ENCODE data around the gene NIFK.
A peak's percentile ranks its signal among the peaks of the same experiment; 100 is the strongest.
"Not testable (repeated sequence)": the region's sequence is repeated elsewhere in the genome, so short reads cannot be mapped to it uniquely, and the experiment has no call there.

Gene NIFK

DNA sequence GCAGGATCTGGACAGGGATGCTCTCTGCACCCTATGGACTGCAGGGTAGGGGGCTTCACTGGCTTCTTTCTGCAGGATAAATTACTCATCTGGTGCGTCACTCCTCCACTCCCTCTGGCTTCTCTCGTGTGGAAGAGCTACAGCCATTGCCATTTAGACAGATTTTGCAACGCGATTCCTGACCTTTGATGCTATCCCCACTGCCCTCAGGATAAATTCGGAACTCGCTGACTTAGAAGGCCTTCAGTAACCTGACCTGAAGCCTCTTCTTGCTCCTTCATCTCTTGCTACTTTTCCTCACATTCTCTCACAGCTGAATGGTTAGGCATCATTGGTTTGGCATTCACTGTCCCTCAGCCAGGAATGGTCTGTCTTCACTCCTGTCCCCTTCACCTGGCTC, 5.3 kb downstream of the NIFK start:
- no peak for DNase-seq

DNA sequence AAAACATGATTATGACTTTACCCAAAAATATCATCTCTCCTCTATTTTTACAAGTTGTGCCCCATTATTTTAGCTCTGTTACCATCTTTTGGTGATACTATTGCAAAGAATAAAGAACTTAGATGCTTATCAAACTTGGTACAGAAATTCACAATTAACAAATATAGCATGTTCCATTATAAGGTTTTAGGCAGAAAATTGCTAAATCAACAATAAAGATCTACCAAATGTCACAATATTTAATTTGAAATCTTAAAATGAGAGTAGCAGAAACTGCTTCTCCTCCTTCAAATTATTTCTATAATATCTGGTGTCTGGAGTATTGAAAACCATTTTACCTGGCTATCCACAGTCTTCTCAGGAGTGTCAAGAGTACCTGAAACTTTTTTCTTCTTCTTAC, 8.7 kb downstream of the NIFK start:
- no peak for DNase-seq

DNA sequence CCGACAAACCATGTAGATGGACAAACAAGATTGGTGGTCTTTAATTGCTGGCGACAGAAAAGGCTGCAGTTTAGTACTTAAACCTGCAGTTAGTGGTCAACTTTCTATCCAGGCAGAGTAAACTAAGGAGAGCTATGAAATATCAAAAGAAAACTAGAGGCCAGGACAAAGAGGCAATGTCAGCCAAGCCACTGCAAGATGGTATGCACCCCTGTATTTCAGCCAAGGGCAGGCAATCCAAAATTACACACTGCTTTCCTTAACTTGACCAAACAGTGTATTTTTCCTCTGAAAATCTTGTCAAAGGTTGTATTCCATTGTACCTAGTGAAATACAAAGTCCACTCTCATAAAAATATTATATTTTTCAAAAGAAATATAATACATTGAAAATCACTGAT, 9.3 kb downstream of the NIFK start:
- DNase-seq, result no peak

DNA sequence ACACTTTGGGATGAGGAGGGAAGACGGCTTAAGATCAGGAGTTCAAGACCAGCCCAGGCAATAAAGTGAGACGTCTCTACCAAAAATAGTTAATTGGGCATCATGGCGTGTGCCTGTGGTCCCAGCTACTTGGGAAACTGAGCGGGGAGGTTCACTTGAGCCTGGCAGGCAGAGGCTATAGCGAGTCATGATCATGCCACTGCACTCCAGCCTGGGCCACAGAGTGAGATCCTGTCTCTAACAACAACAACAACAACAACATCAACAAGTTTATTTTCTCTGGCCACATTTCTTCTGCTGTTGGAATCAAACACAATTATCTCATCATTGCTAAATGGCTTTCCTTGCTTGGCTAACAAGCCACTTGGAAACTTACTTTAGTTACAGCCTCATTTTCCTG, 13.4 kb downstream of the NIFK start:
- no peak for DNase-seq

DNA sequence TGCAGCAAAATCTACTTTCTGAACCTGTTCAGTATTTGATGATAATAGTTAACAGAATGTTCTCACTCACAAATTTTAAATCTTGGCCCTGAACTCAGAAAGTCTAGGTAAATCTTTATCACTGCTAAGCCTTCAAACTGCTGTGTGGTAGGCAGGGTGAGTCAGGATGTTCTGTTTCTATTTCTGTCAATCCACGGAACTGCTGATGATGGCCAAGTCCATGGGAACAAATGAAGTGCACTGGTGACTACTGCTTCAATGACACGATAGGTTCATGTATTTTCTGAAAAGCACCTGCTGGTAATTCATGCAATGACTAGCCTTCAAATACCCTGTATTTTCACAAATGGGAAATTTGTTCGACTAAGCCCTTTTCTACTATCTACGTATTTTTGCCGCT, 14.2 kb downstream of the NIFK start:
- no peak for DNase-seq

DNA sequence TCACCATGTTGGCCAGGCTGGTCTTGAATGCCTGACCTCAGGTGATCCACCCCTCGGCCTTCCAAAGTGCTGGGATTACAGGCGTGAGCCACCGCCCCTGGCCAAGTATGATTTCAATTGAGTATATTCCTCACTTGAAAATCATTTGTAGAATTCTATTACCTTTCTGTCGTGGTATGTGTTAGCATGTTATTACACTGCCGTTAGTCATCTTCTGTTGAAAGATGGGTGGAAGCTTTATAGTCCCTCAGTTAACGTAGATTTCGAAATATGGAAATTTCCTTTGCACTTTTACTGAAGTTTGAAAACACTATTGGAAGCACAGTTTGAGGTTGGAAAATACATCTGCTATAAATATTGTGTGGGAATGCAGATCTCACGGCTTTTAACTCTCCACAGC, 14.7 kb downstream of the NIFK start:
- no peak for DNase-seq

DNA sequence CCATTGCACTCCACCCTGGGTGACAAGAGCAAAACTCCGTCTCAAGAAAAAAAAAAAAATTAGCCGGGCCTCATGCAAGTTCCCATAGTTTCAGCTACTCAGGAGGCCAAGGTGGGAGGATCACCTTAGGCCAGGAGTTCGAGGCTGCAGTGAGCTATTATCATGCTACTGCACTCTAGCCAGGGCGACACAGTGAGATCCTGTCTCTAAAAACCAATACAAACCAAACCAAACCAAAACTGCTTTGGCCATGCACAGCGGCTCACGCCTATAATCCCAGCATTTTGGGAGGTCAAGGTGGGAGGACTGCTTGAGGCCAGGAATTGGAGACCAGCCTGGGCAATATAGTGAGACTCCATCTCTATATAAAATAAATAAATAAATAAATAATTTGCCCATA, 19.1 kb downstream of the NIFK start:
- DNase-seq, result no peak

DNA sequence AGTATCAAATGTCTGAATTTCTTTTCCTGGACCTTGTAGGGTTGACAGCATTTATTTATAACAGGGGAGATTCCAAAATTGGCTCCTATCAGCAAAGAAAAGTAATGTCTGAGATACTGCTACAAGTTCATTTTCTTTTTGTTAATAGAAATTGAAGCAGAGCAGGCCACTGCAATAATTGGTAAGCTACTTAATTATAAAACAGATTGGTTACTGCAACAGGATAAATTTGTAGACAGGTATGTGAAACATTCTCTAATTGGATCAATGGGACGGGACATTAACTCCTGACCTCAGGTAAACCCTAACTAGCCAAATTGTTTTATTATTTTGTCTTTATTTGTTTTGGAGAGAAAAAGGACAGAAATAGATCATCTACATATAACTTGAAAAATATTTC, 20.5 kb downstream of the NIFK start:
- no peak for DNase-seq

DNA sequence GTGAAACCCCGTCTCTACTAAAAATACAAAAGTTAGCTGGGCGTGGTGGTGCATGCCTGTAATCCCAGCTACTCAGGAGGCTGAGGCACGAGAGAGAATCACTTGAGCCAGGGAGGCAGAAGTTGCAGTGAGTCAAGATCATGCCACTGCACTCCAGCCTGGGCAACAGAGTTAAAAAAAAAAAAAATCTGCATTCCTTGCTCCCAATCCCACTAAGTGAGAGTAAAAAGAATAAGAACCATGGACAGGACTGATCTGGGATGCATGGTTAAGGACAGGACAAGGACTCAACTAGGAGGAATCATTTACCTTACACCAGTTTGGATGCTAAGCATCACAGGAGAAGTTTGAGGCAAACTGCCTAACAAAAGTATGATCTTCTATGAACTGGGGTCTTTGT, 25.2 kb downstream of the NIFK start:
- not testable (repeated sequence) for DNase-seq

DNA sequence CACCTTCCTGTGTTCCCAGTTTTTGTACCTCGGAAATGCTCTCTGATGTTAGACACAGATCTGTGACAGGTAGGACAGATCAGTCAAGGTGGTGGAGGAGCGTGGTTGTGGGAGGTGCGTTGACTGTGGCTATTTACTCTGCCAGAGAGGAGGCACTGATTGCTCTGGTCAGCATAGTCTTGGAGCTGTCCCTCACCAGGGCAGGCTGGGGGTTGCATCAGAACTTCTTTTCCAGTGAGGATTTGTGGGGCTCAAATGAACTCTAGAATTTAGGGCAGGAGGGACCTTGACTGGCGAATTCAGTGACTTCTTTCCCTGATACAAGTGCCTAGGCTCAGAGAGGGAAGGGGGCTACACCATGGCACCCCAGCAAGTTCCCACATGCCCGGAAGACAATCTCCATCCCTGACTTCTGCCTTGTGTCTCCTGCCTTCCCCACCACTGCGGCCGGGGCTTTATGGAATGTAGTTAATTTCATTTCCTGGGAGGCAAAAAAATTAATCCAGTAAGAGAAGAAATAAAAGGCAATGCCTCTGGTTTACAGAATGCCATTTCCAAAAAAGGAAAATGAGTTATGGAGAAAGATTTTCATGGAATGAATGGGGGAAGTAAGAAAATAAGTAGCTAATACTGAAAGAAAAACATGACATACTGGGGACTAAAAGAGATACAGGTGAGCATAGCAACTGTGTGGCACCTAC, 26.1 kb downstream of the NIFK start:
- no peak for DNase-seq

DNA sequence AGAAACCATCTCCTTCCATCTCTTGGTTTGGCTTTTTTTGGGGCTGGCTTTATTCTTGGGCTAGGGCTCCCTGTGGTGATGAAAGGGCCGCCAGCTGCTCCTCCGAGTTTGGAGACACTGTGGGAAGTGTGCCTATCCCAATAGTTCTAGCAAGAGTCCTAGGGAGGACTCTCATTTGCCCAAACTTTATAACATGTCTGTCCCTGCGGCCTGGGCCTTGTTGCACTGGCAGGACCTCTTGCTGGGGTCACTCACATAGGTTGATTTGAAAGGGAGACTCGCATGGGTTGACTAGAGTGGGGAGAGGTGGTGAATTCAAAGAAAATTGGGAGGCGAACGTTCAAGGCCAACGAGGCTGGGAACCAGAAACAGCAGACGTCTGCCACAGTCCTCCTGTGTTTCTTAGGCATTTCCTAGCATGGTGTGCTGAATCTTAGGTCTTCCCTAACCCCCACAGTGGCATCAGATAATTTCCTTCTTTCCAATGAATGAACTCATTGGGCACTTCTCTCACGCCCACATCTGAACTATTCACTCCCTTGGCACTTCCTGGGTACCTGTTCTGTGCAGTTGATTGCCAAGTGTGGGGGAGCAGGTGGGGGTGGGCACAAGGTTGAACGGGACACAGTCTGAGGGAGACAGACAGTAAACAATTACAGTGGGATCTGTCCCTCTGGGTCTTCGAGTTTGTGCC, 26.8 kb downstream of the NIFK start:
- DNase-seq, result no peak

DNA sequence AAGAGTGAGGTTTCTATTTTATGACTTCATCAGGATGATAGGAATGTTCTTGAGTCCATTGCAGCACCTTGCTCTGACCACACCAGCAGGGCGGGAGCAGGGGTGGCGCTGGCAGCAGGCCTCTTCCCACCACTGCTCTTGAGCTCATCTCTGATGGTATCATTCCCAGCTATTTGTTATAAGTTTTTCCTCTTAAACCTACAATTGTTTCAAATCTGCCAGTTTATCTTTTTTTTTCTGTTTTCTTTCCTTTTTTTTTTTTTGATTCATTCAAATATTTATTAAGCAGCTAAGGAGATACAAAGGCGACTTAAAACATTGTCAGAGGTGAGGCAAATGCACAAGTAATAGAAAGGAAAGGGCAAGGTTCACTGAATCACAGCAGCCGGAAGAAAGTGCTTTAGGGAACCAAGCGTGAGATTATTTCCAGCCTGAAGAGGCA, 28.7 kb downstream of the NIFK start:
- DNase-seq, result no peak

DNA sequence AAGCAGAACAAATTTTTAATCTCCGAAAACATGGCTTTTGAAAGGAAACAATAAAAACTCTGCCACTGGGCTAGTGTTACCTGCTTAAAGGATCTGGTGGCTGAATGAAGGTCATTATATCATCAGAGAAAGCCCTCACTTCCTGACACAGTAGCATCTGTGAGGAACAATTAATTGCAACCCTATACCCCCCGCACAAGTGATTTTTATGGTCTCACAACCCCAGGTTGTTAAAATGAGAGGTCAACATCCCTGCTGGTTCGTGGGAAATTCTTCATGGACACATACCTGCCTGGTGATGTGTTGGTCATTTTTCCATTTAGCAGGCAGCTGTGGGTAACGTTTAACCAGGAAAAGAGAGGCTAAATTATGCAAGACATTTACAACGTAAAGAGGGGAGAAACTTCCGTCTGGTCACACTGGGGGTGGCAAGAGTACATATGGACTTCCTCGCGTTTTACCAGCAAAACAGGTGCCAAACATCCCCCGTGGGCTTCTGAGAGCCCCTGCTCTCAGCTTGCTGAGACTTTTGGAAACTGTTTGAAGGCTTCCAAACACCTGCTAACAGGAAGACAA, 29.2 kb downstream of the NIFK start:
- DNase-seq, result no peak

DNA sequence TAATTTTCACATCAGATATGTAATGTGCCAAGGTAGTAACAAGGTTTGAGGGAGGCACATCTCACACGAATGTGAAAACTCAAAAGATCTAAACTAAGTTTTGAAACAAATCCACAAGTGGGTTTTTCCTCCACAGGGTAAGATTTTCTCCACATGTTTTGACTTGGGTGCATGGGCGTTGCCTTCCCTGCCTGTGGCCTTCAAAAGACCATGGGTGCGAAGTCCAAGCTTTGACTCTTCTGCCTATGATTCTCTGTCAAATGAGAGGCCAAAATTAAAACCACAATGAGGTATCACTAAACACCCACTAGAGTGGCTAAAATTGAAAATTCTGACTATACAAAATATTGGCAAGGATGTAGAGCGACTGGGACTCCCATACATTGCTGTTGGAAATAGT, 30.7 kb downstream of the NIFK start:
- DNase-seq, result no peak

DNA sequence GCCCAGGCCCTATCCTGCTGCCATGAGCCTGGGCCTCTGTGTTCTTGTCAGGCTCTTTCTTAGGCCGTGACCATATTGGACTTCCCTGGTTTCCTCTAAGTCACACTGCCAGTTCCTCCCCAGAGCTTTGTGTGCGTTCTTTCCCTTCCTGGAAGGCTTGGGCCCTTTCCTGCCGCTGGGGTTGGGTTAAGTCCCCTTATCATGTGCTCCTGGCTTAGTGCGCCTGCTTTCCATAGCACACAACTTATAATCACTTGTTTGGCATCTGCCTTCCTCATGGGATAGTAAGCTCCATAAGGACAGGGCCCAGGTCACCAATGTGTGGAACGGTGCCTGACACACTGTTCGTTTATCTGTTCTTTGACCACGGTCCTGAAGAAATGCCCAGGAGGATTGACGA, 31.3 kb downstream of the NIFK start:
- no peak for DNase-seq

DNA sequence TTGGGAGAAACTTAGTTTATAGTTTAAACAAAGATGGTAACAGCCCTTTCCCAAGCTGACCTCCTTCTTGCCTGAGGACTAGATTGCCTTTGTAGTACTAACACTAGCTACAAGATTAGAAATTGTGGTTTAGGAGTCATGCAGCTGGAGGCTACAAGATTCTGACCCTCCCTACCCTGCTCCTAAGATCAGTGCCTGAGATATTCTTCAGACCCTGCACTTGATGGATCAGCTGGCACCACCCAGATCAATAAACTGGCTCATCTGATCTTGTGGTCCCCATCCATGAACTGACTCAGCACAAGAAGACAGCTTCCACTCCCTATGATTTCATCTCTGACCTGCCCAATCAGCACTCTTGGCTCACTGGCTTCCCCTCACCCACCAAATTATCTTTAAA, 34.9 kb downstream of the NIFK start:
- not testable (repeated sequence) for DNase-seq

DNA sequence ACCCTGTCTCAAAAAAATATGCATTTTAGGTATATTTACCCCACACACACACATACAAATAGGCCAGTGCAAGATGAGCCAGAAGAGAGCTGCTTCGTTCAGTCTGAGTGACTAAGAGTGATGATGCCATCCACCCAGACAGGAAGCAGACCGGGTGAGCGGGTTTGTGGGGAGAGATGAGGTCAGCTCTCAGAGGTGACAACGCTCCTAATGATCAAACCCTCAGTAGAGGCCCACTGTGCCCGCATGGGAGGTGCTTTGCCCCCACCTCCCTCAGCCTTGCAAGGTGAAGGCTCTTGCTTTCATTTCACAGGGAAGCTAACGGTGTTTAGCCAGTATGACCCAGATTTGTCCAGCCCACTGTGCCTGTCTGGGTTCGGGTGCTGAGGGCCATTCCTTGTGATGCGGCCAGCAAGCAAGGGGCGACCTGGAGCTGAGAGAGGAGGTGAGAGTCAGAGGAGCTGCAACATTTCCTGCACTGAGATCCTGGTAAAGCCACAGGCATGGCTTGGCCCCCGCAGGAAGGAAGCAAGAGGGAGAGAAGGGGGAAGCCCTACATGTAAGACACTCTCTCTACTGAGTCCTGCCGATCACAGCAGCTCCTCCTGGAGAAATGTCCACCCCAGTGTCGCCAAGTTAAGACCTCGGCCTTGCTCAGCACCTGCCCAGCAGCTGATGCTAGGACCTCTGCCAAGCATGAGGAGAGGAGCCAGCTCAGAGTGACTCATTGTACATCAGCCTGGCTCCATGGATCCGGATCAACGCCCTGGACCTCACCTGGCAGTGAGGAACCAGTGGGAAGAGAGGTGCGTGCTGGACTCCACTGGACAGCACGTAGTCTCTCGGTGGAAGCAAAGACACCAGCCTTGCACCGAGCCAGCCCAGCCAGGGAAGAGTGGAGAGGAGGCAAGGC, 37.0 kb downstream of the NIFK start:
- DNase-seq, result peak; percentile 64

DNA sequence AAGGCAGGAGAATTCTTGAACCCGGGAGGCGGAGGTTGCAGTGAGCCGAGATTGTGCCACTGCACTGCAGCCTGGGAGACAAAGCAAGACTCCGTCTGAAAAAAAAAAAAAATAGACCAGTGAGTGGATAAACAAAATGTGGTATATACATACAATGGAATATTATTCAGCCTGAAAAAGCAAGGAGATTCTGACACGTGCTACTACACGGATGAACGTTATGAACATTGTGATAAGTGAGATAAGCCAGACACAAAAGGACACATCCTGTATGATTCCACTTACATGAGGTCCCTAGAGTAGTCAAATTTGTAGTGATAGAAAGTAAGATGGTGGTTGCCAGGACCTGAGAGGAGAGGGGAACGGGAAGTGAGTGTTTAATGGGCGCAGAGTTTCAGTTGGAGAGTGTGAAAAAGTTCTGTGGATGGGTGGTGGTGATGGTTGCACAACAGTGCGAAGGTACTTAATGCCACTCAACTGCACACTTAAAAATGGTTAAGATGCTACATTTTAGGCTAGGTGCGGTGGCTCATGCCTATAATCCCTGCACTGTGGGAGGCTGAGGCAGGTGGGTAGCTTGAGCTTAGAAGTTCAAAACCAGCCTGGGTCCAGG, 38.3 kb downstream of the NIFK start:
- DNase-seq, result no peak

DNA sequence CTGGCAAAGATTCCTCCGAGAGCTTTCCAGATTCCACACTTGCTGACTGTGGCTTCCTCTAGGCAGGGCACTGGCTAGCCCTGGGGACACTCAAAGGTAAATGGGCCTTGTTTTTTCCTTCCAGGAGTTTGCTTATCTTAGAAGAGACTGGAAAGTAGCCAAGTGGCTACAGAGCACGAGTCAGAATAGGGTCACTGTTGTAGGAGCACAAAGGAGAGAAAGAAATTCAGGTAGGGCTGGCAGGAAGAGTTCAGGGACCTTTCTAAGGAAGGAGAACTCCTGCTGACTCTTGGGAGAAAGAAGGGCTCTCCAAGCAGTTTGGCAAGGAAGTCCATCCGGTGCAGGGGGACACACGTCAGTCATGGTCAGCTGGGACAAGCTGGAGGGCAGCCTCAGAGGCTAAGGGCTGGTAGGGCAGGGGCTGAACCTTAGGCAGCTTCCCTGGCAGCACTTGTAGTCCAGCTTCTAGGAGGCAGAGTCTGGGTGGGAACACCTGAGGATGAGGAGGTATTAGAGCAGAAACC, 39.5 kb downstream of the NIFK start:
- no peak for DNase-seq

DNA sequence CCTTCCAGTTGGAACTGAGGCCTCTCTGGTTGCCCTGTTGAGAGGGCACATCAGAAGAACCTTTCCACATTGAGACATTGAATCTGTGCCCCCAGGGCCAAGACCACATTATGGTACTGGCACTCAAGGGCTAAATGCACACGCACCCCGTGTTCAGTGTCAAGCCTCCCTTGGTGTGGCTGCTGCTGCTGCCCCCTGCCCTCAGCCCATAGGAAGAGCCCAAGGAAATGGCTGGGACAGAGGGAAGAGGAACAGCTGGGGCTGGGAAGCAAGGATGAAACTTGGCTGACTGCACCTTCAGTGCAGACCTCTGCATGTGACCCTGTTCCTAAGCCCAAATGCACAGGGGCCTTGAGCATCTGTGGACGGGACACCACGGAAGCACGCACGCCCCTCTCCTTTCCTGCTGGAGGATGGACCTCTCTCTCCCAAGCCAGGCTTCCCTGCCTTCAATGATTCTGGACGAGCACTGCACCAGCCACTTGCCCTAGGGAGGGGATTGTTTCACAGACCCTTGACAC, 40.2 kb downstream of the NIFK start:
- no peak for DNase-seq

DNA sequence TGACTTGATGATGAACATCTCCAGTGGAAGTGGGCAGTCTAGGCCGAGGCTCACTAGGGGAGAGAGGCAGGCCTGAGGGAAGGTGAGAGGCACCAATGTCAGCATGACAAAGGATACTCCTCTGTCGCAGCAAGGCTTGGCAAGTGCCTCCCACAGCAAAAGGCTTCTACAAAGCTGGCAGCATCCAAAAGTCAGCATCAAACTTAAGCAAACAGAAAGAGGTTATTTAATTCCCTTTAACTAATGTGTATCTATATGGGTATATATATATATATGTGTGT, 41.6 kb downstream of the NIFK start:
- DNase-seq, result no peak

DNA sequence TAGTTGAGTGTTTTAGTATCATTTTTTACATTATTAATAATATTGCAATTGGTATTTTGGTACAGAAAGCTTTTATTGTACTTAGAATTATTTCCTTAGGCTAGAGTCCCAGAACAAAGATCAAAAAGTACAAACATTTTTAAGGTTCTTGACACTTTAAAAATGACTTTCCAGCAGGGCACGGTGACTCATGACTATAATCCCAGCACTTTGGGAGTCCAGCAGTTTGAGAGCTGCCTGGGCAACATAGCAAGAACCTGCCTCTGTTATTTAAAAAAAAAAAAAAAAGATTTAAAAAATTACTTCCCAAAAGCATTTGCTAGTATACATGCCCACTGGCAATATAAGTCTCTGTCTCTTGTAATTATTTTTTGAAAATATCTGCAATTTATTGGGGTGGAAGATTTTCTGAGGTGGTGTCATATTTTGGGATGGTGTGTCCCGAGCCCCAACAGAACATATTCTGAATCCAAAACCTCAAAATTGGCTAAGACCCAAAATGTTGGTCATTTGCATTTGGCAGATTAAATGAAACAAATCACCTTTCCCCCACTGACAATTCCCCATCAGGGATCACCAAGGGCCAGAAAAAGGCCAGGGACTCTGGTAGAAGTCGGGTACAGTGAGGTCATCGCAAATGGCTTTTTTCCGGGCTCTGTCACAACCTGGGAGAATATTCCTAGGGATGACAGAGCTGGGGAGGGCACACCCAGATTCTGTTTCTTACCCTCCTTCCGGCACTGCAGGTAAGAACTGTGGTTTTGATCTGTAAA, 42.1 kb downstream of the NIFK start:
- no peak for DNase-seq

All from stimulated activated CD4-positive, alpha-beta T cell treated with anti-CD3 and anti-CD28 coated beads, Interleukin-12 subunit alpha, Interleukin-12 subunit beta, amount 100 ng/mL, for 4 hours (primary cell).